ENCODE measurements around the gene BCAR1.

The BCAR1 gene

DNA sequence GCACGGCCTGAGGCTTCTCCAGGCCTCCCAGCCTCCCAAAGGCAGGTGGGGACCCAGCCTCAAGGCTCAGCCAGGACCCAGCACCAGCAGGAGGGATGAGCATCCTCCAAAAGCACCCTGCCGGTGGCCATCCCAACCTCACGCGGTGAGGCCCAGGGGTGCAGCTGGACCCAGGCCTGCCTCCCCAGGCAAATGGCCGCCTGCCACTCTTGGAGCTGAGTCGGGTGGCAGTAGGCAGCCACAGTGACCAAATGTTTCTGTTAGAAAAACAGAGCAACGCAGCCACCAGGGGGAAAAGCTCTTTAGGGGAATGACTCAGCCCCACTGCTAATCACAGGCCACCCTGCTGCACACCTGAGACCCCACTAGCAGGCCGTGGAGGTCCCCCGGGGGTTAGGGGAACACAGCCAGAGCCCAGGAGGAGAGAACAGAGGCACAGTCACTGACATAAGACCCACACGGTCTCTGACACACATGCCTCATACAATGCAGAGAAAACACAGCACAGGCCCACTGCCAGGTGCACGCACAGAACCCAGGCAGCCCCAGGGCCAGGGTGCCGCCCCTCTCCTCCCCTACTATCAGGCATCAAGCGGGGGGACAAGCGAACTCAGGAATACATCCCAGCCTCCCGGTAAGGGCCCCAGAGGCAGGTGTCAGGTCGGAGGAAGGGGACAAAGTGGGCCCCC, 12.4 kb downstream of the BCAR1 start:
- no peak for DNase-seq

DNA sequence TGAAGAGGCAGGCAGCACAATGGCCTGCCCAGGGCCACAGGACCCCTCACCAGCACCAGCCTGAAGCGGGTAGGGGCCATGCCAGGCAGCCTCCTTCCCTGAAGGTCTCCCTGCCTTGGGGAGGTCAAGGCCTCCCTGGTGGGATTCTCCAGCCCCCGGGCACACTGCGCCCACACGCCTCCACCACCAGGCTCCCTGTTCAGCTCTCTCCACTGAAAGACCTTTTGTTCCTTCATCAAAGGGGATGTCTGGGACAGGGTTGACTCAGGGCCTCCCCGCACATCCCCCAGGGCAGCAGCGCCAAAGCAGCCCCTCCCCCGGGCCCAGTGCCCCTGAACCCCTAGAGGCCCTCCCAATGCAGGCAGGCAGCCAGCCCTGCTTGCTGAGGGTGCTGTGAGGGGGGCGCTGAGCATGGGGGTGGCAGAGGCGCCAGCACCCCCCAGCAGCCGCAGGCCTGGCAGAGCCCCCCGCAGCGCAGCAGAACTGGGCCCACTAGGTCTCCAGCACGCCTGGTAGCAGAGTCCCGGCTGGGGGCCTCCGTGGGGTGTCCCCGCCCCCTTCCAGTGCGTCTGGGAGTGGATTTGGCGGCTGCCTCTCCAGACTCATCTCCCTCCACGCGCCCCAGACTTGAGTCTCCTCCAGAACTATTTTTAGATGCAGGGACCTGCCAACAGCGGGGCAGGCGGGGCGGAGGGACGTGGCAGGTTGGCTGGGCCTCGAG, 13.1 kb downstream of the BCAR1 start:
- no peak for DNase-seq

DNA sequence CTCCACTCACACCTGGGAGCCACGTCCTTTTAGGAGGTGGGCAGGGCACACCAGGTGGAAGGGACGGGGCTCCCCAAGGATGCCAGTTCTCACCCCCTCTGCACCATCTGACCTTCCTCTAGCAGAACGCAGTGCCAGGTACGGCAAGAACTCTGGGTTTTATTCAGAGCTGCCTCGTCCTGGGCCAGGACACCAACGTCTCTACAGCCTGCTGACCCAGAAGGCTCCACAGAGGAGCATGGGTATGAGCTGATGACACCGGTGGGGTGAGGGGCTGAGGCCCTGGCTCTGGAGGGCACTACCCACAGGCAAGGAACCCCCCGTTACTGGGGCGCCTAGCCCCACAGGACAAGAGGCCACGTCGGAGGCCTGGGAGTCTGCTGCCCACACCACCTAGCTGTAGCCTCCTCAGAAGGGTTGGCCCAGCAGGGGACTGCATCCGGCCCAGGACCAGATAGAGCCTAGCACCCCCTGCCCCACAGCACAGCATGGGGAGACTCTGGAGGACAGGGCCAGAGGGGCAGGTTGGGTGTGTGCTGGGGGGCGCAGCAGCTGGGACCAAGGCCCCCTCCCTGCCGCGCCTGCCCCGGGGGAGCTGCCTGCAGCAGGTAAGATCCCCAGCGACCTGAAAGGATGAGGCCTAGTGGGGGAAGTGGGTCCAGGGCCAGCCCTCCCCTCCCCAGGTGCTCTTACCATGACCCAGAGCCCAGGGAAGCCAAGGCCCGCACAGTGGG, 13.9 kb downstream of the BCAR1 start:
- no peak for DNase-seq

DNA sequence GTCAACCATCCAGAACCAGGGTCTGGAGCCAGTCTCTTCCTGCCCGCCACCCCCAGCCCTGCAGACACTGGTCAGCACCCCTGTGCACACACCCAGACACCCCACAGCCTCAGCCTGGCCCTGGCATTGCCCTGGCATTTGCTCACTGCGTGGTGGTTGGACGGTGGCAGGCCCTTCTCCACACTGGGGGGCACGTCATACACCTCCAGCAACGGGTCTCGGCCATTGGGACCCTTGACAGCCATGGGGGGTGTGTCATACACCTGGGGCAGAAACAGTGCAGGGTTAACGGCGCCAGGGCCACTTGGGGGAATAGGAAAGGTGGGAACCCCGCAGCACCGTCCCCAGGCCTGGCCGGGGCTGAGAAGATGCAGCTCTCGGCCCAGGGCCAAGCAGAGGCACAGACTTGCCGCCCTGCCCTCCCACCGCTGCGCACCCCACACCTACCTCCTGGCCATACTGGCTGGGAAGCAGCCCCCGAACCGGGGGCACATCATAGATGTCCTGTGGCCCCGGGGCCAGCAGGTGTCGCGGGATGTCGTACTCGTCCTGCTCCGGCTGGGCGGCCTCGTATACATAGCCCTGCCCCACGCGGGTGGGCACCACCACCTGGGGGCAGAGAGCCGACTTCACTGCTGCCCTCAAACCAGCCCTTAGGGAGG, 14.6 kb downstream of the BCAR1 start:
- DNase-seq: no peak

DNA sequence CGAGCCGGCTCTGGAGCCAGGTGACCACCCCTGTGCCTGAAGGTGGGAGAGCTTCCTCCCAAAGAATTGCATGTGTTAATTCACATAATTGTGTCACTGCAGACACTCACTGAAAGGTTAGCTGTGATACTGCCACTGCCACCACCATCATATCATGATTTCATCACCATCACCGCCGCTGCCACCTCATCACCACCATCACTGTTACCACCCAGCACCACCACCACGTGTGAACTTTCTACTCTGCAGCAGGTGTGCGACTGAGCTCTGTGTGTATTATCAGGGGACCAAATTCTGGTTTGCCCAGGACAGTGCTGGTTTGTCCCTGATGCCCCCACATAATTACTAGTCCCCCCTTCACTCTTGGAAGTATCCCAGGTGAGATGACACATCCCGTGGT, 15.2 kb downstream of the BCAR1 start:
- DNase-seq: no peak

DNA sequence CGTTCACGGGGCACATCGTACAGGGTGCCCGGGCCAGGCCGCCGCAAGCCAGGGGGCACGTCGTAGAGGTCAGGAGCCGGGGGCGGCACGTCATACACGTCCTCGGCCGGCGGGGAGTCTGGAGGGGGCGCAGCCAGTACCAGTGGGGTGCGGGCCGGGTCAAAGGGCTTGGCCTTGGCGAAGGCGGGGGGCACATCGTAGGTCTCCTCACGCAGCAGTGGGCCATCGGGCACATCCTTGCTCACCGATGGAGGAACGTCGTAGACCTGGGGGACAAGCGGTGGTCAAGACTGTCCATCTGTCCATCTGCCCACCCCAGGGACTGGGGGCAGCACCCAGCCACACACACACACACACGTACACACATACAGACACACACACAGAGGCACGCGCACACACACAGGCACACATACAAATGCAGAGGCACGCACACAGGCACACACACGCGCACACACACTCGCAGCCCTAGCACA, 15.7 kb downstream of the BCAR1 start:
- DNase-seq: no peak

DNA sequence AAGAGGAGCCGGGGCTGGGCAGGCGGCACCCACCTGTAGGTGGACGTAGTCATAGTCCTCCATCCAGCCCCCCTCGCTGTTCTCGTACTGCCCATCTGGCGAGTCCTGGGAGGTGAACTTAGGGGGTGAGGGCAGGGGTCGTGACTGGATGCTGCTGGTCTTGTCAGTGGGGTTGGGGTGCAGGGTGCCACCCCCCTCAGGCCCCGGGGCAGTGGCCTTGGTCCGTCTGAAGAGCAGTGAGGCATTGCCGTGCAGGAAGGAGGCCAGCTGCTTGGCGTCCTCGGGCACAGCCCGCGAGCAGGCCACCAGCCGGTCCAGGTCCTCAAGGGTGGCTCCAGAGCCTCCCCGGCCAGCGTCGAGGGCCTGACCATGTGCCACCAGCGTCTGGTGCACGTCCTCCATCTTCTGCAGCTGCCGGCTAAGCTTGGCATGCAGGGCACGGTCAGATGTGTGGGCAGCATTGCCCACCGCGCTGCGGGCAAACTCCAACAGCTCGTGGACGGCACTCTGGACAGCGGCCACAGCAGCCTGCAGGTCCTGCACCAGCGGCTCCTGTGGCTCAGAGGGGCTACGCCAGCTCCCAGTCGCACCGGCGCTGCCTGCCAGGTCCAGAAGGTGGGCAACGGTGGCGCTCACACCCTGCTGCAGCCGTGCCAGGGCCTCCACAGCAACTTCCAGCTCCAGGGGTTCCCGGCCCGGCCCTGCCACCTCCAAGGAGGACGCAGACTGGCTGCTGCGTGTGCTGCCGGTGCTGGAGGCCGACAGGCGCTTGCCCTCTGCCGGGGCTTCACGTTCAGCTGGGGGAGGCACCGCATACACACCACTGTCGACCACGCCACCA, 16.3 kb downstream of the BCAR1 start:
- no peak for DNase-seq

DNA sequence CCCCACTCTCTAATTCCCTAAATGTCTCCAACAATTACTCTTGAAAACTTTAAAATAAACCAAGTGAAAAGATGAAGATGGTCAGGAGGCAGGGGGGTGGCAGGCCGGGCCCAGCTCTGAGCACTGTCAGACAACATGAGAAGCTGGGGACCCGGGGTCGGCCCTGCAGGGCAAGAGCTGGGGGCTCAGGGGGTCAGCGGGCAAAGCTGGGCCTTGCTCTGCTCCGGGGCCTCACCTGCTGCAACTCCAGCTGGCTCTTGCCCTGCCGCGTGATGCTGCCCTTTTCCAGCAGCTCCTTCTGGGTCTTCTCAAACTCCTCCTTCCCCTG, 17.8 kb downstream of the BCAR1 start:
- no peak for DNase-seq

DNA sequence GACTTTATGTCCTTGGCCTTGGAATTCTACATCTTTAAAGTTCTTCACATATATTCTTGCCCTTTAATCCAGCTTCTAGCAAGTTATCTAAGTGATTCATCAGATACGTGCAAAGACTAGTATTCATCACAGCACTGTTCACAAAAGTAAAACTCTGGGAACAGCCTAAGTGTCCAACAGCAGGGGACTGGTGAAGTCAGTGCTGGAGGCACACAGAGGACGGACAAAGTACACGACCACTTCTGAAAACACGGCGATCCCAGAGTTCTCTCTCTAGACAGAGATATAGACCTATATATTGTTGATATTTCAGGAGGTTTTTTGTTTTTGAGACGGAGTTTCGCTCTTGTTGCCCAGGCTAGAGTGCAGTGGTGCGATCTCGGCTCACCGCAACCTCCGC, 19.9 kb downstream of the BCAR1 start:
- DNase-seq: no peak

DNA sequence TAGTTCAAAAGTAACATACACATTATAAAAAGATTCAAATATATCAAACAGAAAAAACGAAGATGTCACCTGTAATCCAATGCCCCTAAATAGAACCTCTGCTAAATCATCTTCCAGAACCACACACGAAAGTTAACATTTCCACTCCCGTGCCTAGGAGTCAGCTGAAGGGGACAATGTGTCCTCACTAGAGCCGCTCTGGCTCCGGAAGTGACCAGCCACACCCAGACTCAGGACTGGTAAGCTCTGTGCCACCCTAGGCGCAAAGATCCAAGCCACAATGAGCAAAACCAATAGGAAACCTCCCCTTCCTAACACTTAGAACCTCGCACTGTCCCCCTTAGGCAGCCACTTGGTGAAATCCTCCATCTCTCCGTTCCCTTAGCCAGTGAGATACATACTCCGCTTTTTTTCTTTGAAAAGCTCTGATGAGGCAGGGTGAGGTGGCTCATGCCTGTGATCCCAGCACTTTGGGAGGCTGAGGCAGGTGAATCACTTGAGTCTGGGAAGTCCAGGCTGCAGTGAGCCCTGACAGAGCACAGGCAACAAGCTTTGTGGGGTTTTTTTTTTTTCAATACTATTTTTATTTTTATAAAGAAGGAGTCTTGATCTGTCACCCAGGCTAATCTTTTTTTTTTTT, 20.8 kb downstream of the BCAR1 start:
- DNase-seq: no peak

DNA sequence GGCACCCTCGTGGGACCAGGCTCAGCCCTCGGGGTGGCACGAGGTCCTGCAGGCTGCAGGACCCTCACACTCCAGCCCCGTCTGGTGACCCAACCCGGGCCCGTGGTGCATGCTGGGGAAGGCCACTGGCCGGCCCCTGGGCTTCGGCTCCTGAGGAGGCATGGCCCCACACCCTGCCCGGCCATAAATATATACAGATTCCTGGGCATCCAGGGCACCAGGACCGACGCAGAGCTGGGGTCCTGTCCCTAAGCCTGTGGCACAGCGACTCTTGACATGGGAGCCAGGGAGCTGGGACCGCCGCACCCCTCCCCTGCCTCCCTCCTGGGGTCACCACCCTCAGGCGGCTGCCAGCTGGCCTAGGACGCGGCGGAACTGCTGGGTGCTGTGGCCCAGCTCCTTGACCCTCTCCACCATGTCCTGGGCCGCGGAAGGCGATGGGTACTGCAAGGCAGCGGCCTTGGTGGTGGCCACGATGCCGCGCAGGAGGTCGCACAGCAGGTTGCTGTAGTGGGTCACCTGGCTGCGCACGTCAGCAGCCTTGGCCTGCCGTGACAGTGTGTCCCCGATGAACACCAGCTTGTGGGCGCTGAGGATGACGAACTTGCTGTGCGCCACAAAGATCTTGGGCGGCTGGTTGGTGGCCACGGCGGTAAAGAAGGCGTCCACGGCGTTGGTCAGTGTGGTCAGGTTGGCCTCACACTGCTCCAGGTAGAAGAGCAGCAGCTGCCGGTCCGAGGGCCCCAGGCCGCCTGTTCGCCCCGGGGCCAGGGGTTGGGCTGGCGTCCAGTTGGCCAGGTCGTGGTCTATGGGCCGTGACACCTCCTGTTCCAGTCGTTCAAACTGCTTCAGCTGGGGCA, 22.0 kb downstream of the BCAR1 start:
- DNase-seq: no peak

DNA sequence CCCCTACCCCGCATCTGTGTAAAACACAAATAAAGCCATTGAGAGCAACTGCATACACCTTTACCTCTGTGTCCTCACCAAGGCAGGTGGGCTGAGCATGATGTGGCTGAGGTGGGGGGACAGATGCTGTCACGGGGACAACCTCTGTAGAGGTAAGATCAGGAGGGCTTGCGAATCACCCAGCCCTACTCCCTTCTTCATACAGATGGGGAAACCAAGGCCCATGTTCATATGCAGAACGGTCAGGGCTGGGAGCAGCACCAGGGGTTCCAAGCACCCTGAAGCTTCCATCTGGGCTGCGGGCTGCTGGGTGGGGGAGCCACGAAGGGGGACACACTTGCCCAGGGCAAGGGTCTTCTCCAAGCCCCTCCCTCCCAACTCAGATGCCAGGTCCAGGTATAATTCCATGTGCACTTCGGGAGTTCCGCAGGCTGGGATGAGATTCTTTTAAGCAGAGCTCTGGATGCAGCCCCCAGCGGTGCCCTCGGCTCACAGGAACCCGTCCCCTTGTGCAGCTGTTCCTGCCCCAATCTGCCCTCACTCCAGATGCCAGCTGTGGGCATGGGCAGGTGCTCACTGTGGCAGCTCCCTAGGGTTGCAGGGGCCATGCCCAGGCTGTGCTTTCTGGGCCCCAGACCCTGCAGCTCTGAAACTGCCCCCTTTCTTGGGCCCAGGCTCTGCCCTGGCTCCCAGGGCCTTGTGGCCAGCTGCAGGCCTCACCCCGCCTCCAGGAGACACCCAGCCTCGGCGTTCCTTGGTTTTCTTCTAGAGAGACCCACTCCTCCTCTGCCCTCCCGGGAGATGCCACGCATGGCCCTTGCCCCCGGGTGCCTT, 23.1 kb downstream of the BCAR1 start:
- no peak for DNase-seq

DNA sequence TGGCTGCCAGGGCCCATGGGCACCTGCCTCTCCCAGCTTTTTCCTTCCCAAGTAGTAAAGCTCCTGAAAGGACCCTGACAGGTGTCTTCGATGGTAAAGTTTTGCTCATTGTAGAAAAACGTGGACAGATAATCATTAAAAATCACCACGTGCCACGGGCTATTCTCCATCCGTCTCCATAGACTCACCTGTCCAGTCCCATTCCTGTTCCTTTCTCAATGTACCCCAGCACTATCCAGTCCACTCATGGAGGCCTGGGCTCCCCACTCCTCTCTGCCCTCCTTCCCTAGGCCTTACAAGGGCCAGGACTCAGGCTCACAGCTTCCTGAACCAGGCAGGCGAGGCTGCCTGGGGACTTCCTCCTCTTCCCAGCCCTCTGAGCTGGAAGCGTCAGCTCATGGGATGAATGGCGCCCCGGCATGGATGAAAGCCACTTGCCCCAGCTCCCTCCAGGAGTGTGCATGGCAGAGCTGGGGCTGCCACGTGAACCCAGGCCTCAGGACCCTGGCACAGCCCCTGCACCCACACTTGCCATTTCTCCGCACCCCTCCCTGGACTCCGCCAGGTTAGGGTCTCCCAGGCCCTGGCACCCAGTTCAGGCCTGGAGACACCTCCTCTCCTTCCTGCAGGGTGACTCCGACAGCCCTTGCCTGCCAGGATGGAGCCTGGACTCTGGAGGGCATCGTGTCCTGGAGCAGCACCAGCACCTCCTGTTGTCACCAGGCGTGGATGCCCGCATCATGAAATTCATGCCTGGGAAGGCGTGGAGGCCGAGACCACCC, 23.9 kb downstream of the BCAR1 start:
- DNase-seq: no peak

DNA sequence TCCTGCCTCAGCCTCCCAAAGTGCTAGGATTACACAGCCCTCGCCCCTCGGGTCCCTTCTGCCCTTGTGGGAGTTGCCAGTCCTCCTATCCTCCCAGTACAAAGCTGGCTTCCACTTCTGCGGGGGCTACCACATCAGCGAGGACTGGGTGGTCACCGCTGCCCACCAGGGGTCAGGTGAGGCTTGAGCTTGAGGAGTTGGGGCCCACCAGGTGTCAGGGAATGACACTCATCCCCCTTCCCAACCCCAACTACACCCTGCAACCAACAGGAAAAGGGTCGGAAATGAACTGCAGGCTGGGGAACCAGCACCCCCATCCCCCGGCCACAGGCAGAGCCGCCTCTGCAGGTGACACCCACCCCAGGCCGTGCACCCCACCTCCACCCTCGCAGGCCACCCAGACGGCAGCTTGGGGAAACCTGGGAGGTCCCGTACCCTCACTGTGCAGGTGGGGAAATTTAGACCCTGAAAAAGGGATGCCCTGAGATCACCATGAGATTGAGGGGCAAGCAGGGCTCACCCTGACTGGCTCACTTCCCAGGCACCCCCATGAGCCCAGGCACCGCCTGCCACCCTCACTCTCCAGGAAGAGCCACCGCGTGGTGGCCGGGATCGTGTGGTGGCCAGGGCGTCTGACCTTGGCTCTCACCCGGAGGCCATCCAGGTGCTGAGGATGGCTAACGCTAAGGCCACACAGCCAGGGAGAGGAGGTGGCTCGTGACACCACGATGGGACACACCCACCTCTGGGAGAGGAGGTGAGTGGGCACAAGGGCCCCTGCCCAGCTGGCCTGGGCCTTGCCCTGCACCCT, 24.7 kb downstream of the BCAR1 start:
- DNase-seq: no peak

DNA sequence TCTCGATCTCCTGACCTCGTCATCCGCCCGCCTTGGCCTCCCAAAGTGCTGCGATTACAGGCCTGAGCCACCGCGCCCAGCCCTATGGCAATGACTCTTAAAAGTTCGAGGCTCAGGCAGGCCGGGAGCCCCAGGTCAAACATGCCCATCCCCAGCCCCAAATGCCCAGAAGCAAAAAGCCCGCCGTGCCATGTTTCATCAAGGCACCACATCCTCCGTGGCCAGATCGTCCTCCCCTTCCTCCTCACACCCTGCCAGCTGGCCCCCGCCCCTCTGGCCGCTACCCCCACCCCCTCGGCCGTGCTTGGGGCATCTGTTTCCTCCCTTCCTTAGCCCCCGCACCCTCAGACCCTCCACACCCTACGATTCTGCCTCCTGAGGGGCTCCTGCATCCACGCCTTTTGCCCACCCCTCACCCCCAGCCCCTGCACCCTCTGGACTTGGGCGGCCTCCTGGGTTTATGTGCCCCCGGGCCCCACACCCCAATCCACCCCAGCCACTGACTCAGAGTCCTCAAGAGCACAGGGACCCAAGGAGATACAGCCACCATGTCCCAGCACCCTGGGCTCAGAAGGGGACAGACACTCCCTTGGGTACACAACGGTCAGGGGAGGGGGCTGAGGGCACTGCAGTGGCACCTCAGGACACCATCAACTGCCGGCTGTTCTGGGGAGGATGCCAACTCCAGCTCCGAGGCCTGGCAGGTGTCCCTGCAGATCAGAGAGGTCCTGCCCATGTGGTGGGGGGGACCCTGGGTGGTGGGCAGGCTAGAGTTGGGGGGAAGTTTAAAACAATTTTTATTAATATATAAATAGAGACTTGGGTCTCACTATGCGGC, 25.5 kb downstream of the BCAR1 start:
- DNase-seq: no peak

DNA sequence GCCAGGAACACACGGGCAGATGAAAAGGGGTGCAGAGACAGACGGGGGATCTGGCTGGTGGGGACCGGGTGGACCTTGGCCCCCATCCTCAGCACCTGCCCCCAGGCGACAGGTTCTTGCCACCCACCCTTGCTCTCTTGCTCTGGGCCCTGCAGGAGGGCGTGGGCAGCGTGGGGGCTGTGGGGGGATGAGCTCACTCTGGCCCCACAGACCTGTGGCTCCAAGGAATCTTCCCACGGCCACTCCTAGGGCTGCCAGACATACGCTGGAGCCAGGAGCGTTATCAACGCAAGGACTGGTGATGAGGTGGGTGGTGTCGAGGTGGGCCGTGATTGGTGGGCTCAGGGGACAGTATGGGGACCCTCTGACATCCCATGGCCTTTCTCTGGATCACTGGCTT, 26.3 kb downstream of the BCAR1 start:
- no peak for DNase-seq

DNA sequence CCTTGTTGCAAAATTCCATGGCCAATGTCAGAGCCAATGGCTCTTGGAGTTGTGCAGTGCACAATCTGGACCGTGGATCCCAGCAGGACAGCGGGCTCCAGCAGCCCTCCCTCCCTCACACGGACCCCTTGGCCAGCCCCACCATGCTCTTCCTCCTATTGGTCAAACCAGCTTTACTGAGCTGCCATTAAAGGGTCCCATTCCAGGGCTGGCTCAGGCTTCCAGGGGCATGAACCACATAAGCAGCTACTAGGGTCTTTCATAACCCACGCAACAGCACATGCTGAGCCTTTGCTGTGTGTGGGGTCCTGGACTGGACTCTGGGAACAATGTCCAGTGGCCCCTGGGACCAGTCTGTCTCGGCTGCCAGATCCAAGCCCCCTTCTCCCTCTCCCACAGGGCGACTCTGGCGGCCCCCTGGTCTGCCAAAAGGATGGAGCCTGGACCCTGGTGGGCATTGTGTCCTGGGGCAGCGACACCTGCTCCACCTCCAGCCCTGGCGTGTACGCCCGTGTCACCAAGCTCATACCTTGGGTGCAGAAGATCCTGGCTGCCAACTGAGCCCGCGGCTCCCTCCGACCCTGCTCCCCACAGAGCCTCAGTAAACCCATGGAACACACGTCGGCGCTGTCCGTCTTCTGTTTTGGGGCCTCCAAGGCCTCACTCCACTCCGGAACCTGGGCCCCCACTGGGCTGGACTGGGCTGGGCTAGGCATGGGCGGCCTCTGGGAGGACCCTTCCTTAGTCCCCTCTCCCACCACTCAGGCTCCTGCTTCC, 26.9 kb downstream of the BCAR1 start:
- DNase-seq: no peak

Measured in stimulated activated CD4-positive, alpha-beta T cell treated with anti-CD3 and anti-CD28 coated beads, Interleukin-4, amount 100 ng/mL, for 4 hours (primary cell).